WERI-Rb-1 (cell line): ENCODE measurements around the gene WDR1.

Experiments
- DNase-seq: peaks from one replicate; pipeline ENCODE4 v3.0.0-alpha.2; 2020
- H3K27ac ChIP-seq: fragments of 250-450 bp; sonication (Bioruptor Pico); 2 replicates; pipeline ENCODE4 v1.5.1; 2020; ENCODE audit warnings: mild to moderate bottlenecking, moderate library complexity
- H3K27me3 ChIP-seq: fragments of 250-450 bp; sonication (Bioruptor Pico); 2 replicates; pipeline ENCODE4 v1.5.1; 2021; ENCODE audit warnings: mild to moderate bottlenecking, low read depth, moderate library complexity; ENCODE audit not compliant: insufficient read depth, severe bottlenecking
- H3K36me3 ChIP-seq: fragments of 250-450 bp; sonication (Bioruptor Pico); 2 replicates; pipeline ENCODE4 v1.5.1; 2020; ENCODE audit warnings: mild to moderate bottlenecking, moderate library complexity
- H3K4me3 ChIP-seq: 2 replicates; pipeline ENCODE4 v1.5.1; 2011; ENCODE audit warnings: low read depth, mild to moderate bottlenecking, control low read depth, low read length
- H3K9me3 ChIP-seq: fragments of 250-450 bp; sonication (Bioruptor Pico); 2 replicates; pipeline ENCODE4 v1.5.1; 2021; ENCODE audit warnings: mild to moderate bottlenecking, moderate library complexity; ENCODE audit not compliant: severe bottlenecking
- TF ChIP-seq, protein P1 (sequence below): IDR thresholded peaks from 2 replicates; pipeline ENCODE4 v1.5.1; 2011; ENCODE audit warnings: low read depth, mild to moderate bottlenecking, control low read depth, inconsistent platforms, low read length

The WDR1 gene

DNA sequence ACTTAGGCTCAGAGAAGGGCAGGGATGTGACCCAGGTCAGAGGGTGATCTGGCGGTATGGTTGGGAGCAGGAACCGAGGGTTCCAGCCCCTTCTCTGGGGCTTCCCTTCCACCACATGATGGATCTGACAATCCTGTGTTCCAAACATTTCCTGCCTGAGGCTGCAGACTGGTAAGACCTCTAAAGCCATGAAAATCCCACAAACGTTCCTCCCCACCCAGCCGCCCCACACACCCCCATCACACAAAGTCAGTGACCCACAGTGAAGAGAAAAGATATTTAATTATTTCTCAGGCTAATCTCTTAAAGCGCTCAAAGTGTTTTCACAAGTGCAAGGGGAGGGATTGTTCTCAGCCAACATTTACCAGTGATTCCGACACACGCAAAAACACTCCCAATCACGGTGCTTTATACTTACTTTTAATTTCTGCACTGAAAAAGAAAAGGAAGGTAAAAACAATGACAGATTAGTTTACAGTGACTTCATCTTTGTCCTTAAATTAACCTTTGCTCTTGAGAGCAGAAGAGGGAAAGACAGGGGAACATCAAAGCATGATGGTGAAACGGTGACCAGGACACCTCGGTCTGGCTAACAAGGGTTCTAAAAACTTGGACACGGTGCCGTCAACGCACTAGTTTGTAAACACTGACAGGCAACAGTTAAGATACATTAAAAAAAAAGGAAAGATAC is 42.4 kb downstream of the WDR1 start:
- Histone ChIP-seq H3K27me3 (no peaks in the 10 kb centered on the region), H3K36me3 (peaks cover 52% of the 10 kb centered on the region), H3K9me3 (no peaks in the 10 kb centered on the region), H3K4me3 (no peak overlapping the region), H3K27ac (peak overlapping the region; percentile 70)
- peak; percentile 80 for DNase-seq
- TF ChIP-seq, protein P1, sequence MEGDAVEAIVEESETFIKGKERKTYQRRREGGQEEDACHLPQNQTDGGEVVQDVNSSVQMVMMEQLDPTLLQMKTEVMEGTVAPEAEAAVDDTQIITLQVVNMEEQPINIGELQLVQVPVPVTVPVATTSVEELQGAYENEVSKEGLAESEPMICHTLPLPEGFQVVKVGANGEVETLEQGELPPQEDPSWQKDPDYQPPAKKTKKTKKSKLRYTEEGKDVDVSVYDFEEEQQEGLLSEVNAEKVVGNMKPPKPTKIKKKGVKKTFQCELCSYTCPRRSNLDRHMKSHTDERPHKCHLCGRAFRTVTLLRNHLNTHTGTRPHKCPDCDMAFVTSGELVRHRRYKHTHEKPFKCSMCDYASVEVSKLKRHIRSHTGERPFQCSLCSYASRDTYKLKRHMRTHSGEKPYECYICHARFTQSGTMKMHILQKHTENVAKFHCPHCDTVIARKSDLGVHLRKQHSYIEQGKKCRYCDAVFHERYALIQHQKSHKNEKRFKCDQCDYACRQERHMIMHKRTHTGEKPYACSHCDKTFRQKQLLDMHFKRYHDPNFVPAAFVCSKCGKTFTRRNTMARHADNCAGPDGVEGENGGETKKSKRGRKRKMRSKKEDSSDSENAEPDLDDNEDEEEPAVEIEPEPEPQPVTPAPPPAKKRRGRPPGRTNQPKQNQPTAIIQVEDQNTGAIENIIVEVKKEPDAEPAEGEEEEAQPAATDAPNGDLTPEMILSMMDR = no peak

DNA sequence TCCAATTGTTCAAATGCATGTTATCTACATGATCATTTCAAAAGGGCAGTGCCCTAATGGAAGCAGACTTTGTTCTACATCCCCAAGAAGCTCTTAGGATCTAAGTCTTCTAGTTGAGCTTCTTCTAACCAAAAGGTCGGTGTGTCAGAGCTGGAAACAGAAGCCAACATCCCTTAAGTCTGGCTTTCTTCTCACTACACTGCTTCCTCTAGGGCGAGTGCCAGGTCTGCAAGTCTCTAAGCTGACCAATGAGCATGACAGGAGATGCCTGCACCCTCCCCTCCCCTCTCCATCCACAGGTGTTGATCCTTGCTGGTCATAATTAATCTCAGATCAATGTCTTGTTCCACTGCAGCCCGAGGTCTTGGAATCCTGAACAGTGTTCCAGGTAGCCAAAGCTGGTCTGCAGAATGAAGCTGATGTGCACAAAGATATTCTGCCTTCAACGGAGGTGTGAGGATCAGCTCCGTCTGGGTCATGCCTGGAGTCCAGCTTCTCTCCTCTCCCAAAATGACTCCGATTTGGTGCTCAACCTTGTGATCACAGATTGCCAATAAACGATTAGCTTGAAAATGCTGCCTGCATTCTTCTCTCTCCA is 44.1 kb downstream of the WDR1 start:
- DNase-seq = no peak
- H3K36me3 ChIP-seq = peaks cover 36% of the 10 kb centered on the region
- H3K4me3 ChIP-seq = no peak overlapping the region
- no peak overlapping the region; the same call in 1 of the 2 replicates for H3K27ac ChIP-seq
- TF ChIP-seq, protein P1 = no peak
- H3K27me3 ChIP-seq = no peaks in the 10 kb centered on the region
- H3K9me3 ChIP-seq = no peaks in the 10 kb centered on the region

DNA sequence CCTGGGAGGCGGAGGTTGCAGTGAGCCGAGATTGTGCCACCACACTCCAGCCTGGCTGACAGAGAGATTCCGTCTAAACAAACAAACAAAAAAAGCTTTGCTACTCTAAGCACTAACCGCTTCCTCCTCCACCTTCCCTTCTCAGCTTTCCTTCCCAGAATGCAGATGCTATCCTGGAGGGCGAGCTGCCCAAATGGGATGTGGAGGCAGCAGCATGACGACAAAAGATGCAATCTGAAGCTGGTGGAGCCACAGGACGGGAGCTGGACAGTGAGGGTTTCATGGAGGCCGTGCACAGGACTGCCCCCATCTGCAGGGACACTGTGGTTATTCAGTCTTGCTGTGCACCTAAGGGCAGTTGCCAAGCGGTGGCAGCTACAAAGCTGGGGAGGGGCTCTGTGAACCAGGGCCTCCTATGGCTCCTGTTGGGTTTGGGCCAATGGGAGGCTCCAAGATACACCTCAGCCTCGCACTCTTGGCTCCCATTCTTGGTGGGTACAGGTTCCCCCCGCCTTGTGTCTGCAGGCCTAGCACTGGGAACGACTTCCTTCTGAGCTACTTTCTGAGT is 47.4 kb downstream of the WDR1 start:
- TF ChIP-seq, protein P1 = no peak
- H3K27ac ChIP-seq = no peak overlapping the region
- DNase-seq = no peak
- peaks cover 9% of the 10 kb centered on the region for H3K36me3 ChIP-seq
- H3K27me3 ChIP-seq = no peaks in the 10 kb centered on the region
- no peaks in the 10 kb centered on the region for H3K9me3 ChIP-seq
- no peak overlapping the region for H3K4me3 ChIP-seq

DNA sequence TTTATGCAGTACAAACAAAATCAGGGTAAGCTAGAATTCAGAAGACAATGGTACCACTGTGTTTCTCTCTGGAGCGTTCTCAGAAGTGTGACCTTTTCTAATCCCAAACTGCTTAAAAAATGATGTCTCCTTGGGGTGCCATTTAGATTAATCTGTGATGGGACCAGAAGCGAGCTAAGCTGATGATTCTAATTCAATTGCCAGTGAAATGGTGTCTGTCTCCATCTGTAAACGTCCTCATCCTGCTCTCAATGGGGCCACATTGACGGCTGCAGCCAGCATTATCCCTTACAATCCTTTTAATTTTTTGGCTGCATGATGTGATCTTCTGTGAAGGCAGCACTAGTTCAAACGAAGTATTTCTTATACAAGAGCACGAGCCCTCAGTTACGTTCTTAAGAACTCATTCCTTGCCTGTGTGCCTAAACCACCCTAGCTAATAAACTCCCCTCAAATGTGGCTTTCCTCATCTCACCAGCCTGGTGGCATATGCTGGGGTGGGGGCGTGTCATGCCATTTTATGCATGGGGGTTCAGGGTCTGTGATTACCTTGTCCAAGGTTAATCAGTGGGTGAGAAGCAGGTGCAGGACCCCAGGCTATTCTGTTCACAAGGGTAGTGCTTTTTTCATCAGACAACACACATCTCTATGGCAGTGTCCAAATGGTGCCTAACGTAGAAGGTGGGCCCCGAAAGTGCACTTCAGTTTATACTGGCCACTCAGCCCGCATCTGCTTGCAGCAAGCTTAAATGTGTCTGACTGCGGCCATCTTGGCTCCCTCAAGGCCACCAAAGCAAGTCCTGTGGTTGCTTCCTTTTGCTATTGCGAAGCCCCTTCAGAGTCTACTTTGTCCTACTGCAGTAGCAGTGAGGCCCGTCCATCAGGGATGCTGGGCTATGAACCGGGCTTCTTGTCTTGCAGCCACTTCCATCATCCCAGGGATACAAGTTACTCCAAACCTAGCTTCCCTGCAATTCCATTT is 49.6 kb downstream of the WDR1 start:
- no peaks in the 10 kb centered on the region; the same call in 1 of the 2 replicates for H3K36me3 ChIP-seq
- DNase-seq = peak; percentile 52
- TF ChIP-seq, protein P1 = no peak
- no peak overlapping the region for H3K4me3 ChIP-seq
- no peaks in the 10 kb centered on the region for H3K9me3 ChIP-seq
- no peaks in the 10 kb centered on the region for H3K27me3 ChIP-seq
- peak overlapping the region; percentile 51 for H3K27ac ChIP-seq

DNA sequence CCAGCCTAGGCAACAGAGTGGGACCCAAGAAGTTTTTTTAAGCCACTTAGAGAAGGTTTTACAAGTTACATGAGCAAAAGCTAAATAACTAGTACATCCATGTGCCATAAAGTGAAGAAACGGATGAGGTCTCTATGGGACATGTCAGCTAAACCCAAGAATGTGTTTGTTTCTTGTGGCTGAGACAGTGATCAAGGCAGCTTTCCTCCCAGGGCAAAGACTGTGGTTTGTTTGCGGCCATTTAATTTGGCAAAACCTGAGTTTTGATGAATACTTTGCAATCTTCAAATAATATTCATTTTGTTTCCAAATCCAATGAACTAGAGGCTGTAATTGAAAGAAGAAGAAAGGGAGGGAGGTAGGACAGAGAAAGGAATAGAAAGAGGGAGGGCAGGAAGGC is 50.4 kb downstream of the WDR1 start:
- no peaks in the 10 kb centered on the region for H3K27me3 ChIP-seq
- no peak overlapping the region for H3K4me3 ChIP-seq
- no peak for DNase-seq
- H3K27ac ChIP-seq = peak overlapping the region; percentile 29
- TF ChIP-seq, protein P1 = no peak
- H3K9me3 ChIP-seq = no peaks in the 10 kb centered on the region
- no peaks in the 10 kb centered on the region; the same call in 1 of the 2 replicates for H3K36me3 ChIP-seq
